K562 (cell line): Measurements from ENCODE around the gene SOX30. TPM values are rescaled to one million over a fixed set of nuclear protein-coding genes. Genes with fewer than 3 reads are reported as not detected.

Experiments
- ATAC-seq: fragments of 200-7000 bp; cut with Tn5 transposase; 3 replicates; pipeline ENCODE4 v1.9.1; 2020; ENCODE audit warnings: moderate library complexity
- BruUV-seq: library from RNA; stranded (reverse); fragments of 400-500 nt; replicated peaks from 2 replicates; lab custom pipeline; 2021; lab: Mats Ljungman, UMichigan
- CTCF ChIA-PET: fragments of 300-600 bp; formaldehyde crosslinking; extraction: SDS; loops from one replicate; lab custom pipeline; 2021; ENCODE audit warnings: low intra/inter-chr PET ratio; lab: Yijun Ruan, JAX
- POLR2A ChIA-PET: fragments of 300-600, 350-650 bp; sonication (Branson Sonifier 250); formaldehyde crosslinking; extraction: SDS; loops from one replicate; lab custom pipeline; 2021; ENCODE audit warnings: antibody characterized with exemption, inconsistent platforms; lab: Yijun Ruan, JAX
- DNase-seq, 4 experiments: peaks; one replicate each; pipeline versions ENCODE4 v3.0.0 to v3.0.0-alpha.2; 2011 to 2018; ENCODE audit warnings: low spot score in 3 of 4, mixed read lengths in 3 of 4; ENCODE audit errors: extremely low read depth in 1 of 4
- FAIRE-seq: peaks from 2 replicates; lab custom pipeline; 2011; peaks lifted over from hg19 to GRCh38; lab: Jason Lieb, UNC
- H2AFZ ChIP-seq: 2 replicates; pipeline ENCODE4 v1.6.0; 2011; ENCODE audit warnings: low read depth, low read length, control low read depth, inconsistent platforms
- H3K27ac ChIP-seq: fragments of 200-600 bp; 3 replicates; pipeline ENCODE4 v1.8.0; 2011; ENCODE audit warnings: low read depth, mild to moderate bottlenecking, control low read depth, inconsistent platforms, low read length, moderate library complexity, mixed read lengths; ENCODE audit errors: extremely low read depth
- H3K27me3 ChIP-seq, 2 experiments: fragments of 300-600 bp in 1 of 2; 2 replicates in 1 of 2; 3 replicates in 1 of 2; pipeline versions ENCODE4 v1.6.0 to v1.8.0; 2011; ENCODE audit warnings: inconsistent platforms in 2 of 2, low read length in 2 of 2, mild to moderate bottlenecking in 1 of 2, mixed read lengths in 1 of 2, moderate library complexity in 1 of 2; ENCODE audit not compliant: control insufficient read depth in 2 of 2, insufficient read depth in 2 of 2
- H3K36me3 ChIP-seq: fragments of 300-600 bp; 3 replicates; pipeline ENCODE4 v1.8.0; 2011; ENCODE audit warnings: mild to moderate bottlenecking, low read length, inconsistent platforms; ENCODE audit not compliant: control insufficient read depth, insufficient read depth
- H3K4me1 ChIP-seq, 2 experiments: fragments of 200-600 bp in 1 of 2; replicated peaks in 1 of 2; 2 replicates in 1 of 2; 3 replicates in 1 of 2; pipeline versions ENCODE4 v1.5.1 to v1.8.0; 2011; ENCODE audit warnings: inconsistent platforms in 2 of 2, low read length in 2 of 2, mild to moderate bottlenecking in 1 of 2, mixed read lengths in 1 of 2, moderate library complexity in 1 of 2; ENCODE audit not compliant: control insufficient read depth in 2 of 2, insufficient read depth in 2 of 2
- H3K4me2 ChIP-seq: 2 replicates; pipeline ENCODE4 v1.6.1; 2011; ENCODE audit warnings: low read length, control low read depth, inconsistent platforms, mixed read lengths; ENCODE audit not compliant: insufficient read depth
- H3K4me3 ChIP-seq: fragments of 200-600 bp; sonication (generic), shearing (Covaris generic); 2 replicates; pipeline ENCODE4 v1.5.1; 2016; ENCODE audit warnings: control low read depth, inconsistent platforms
- H3K79me2 ChIP-seq: fragments of 200-600 bp; 3 replicates; pipeline ENCODE4 v1.8.0; 2011; ENCODE audit warnings: low read length, inconsistent platforms; ENCODE audit not compliant: control insufficient read depth, insufficient read depth
- H3K9ac ChIP-seq, 2 experiments: 2 replicates each; pipeline versions ENCODE4 v1.6.0 to v1.6.1; 2011; ENCODE audit warnings: low read depth in 2 of 2, low read length in 2 of 2, control low read depth in 1 of 2, inconsistent platforms in 1 of 2, mild to moderate bottlenecking in 1 of 2, mixed read lengths in 1 of 2; ENCODE audit not compliant: insufficient read depth in 1 of 2
- H3K9me1 ChIP-seq: one replicate; pipeline ENCODE4 v1.6.0; 2011; ENCODE audit warnings: inconsistent platforms, mild to moderate bottlenecking, low read length, moderate library complexity; ENCODE audit not compliant: control insufficient read depth, insufficient read depth
- H3K9me3 ChIP-seq: replicated peaks from 2 replicates; pipeline ENCODE4 v1.5.1; 2011; ENCODE audit warnings: low read depth, low read length, inconsistent platforms; ENCODE audit not compliant: control insufficient read depth, insufficient read depth
- H4K20me1 ChIP-seq: replicated peaks from 2 replicates; pipeline ENCODE4 v1.6.1; 2011; ENCODE audit warnings: low read length, inconsistent platforms, mixed read lengths; ENCODE audit not compliant: control insufficient read depth, insufficient read depth
- ARID3B ChIP-seq: fragments of 250-450 bp; sonication (Bioruptor Pico); IDR thresholded peaks from 2 replicates; pipeline ENCODE4 v1.4.0; 2020; ENCODE audit warnings: borderline replicate concordance
- GATA2 ChIP-seq: sonication (generic); formaldehyde crosslinking; IDR thresholded peaks from 2 replicates; pipeline ENCODE4 v1.4.0; 2020; ENCODE audit warnings: mild to moderate bottlenecking, missing genetic modification reagents
- NCOA2 ChIP-seq, 2 experiments: fragments of 450-650 bp; IDR thresholded peaks; 2 replicates each; pipeline ENCODE4 v1.6.1; 2018; ENCODE audit warnings: mild to moderate bottlenecking in 2 of 2, moderate library complexity in 1 of 2; ENCODE audit not compliant: partially characterized antibody in 2 of 2
- PKNOX1 ChIP-seq: fragments of 450-650 bp; IDR thresholded peaks from 2 replicates; pipeline ENCODE4 v1.6.1; 2016
- RAD21 ChIP-seq, 2 experiments: fragments of 250-450 bp in 1 of 2; fragments of 450-650 bp in 1 of 2; sonication (Bioruptor Pico) in 1 of 2; formaldehyde crosslinking in 1 of 2; IDR thresholded peaks in 1 of 2; conservative IDR thresholded peaks in 1 of 2; 2 replicates each; pipeline versions ENCODE4 v1.4.0 to v1.8.0; 2020 to 2022; ENCODE audit warnings: mild to moderate bottlenecking in 2 of 2, moderate library complexity in 1 of 2
- RFX7 ChIP-seq: fragments of 250-450 bp; sonication (Bioruptor Pico); IDR thresholded peaks from 2 replicates; pipeline ENCODE4 v1.5.1; 2021; ENCODE audit warnings: mild to moderate bottlenecking
- TCFL5 ChIP-seq: fragments of 250-450 bp; sonication (Bioruptor Pico); conservative IDR thresholded peaks from 2 replicates; pipeline ENCODE4 v1.6.1; 2021; ENCODE audit warnings: mild to moderate bottlenecking, moderate library complexity, matching md5 sums
- U2AF2 ChIP-seq: fragments of 200-400 bp; formaldehyde crosslinking; optimal IDR thresholded peaks from 2 replicates; pipeline ENCODE3; 2017; ENCODE audit warnings: low read depth, mild to moderate bottlenecking, low read length
- ZFP30 ChIP-seq: fragments of 250-450 bp; sonication (Bioruptor Pico); IDR thresholded peaks from 2 replicates; pipeline ENCODE4 v1.8.0; 2022; ENCODE audit warnings: moderate library complexity, mild to moderate bottlenecking, inconsistent platforms, borderline replicate concordance
- ZNF445 ChIP-seq: fragments of 250-450 bp; sonication (Bioruptor Pico); IDR thresholded peaks from 2 replicates; pipeline ENCODE4 v1.4.0; 2020; ENCODE audit warnings: low read depth, mild to moderate bottlenecking, moderate library complexity
- WGBS: fragments of 100-300 bp; shearing (Covaris generic); methylation state at CpG from one replicate; pipeline ENCODE4 v1.1.6; 2016; ENCODE audit warnings: low coverage, mixed read lengths; ENCODE audit not compliant: insufficient coverage; ENCODE audit errors: missing lambda C conversion rate; 5-methylcytosine and 5-hydroxymethylcytosine counted together
- in situ Hi-C: fragments of 300-500 bp; cut with MboI; formaldehyde crosslinking; loops from 4 replicates; pipeline ENCODE4 v1.15.0; 2018; ENCODE audit warnings: inconsistent platforms, mixed read lengths
- intact Hi-C: fragments of 100-400 bp; cut with micrococcal nuclease; formaldehyde crosslinking; loops from 2 replicates; pipeline ENCODE4 v1.14.2; 2022
- polyA plus RNA-seq, 8 experiments: library from polyadenylated mRNA; depleted of rRNA in 4 of 8; stranded (reverse) in 5 of 8; unstranded in 3 of 8; fragments of >200 nt; fragmentation: Nextera tagmentation in 2 of 8; fragmentation: Illumina TruSeq in 1 of 8; extraction: Ambion mirVana in 2 of 8; extraction: Trizol in 1 of 8; gene quantifications; 2 replicates each; pipeline versions ENCODE4 v1.2.1 to v1.2.3, GENCODE V29; 2011 to 2014; ENCODE audit warnings: inconsistent platforms in 1 of 8, missing spikeins in 1 of 8
- total RNA-seq, 7 experiments: library from RNA; depleted of rRNA in 6 of 7; stranded (reverse); fragments of >200 nt in 6 of 7; fragmentation: Illumina TruSeq in 2 of 7; extraction: Trizol in 2 of 7; gene quantifications; 2 replicates each; pipeline versions ENCODE4 v1.2.1 to v1.2.3, GENCODE V29; 2011 to 2021; ENCODE audit warnings: low replicate concordance in 1 of 7
- TF ChIP-seq, protein P1 (sequence below): sonication (generic); formaldehyde crosslinking; IDR thresholded peaks from 2 replicates; pipeline ENCODE4 v1.8.0; 2022; ENCODE audit warnings: mild to moderate bottlenecking, low read depth, missing genetic modification reagents
- TF ChIP-seq, protein P2 (sequence below): fragments of 250-450 bp; sonication (Bioruptor Pico); IDR thresholded peaks from 2 replicates; pipeline ENCODE4 v1.9.0; 2021; ENCODE audit warnings: mild to moderate bottlenecking

Gene SOX30
- total and polyA plus RNA-seq, 9 of the 15 experiments (the other 6 are each of a cell fraction or from before 2014, with no cell fraction given) = not detected

- no peak for TF ChIP-seq ARID3B
- TF ChIP-seq, protein P1, sequence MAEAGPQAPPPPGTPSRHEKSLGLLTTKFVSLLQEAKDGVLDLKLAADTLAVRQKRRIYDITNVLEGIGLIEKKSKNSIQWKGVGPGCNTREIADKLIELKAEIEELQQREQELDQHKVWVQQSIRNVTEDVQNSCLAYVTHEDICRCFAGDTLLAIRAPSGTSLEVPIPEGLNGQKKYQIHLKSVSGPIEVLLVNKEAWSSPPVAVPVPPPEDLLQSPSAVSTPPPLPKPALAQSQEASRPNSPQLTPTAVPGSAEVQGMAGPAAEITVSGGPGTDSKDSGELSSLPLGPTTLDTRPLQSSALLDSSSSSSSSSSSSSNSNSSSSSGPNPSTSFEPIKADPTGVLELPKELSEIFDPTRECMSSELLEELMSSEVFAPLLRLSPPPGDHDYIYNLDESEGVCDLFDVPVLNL (CRISPR knock-in tag) = no peak
- no peak for TF ChIP-seq U2AF2
- TF ChIP-seq TCFL5 = no peak
These were observed 20.7 kb upstream of the SOX30 start (continued) for GRCh38 chr5:157672976-157673375.

GRCh38 chr5:157671592-157672330 is 19.5 kb upstream of the SOX30 start:
- Histone ChIP-seq H3K36me3 (no peaks in the 10 kb centered on the region), H3K9me3 (no peaks in the 10 kb centered on the region; the same call in 1 of the 2 replicates), H3K27me3 (peaks cover 0 to 31% of the 10 kb centered on the region in 2 experiments; a peak in 2 of 5 replicates), H2AFZ (no peak overlapping the region), H3K9me1 (no peaks in the 10 kb centered on the region), H3K27ac (no peak overlapping the region), H3K4me2 (no peak overlapping the region), H3K79me2 (no peaks in the 10 kb centered on the region), H3K9ac (no peak overlapping the region), H3K4me1 (peaks cover 0 to 10% of the 10 kb centered on the region in 2 experiments; a peak in 1 of 5 replicates), H4K20me1 (no peaks in the 10 kb centered on the region), H3K4me3 (no peak overlapping the region)
- CTCF ChIA-PET = no interaction called here
- intact Hi-C loops (no loop called here), in situ Hi-C loops (no loop called here)
- DNase-seq (no peak), FAIRE-seq (no peak), ATAC-seq (no peak)
- no peak for TF ChIP-seq ZFP30 (CRISPR knock-in tag)
- TF ChIP-seq, protein P2, sequence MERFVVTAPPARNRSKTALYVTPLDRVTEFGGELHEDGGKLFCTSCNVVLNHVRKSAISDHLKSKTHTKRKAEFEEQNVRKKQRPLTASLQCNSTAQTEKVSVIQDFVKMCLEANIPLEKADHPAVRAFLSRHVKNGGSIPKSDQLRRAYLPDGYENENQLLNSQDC (CRISPR knock-in tag) = no peak
- TF ChIP-seq PKNOX1 = no peak
- no peak for TF ChIP-seq NCOA2 (IDR thresholded peaks at IDR 0.05; ENCODE audit: partially characterized antibody in 2 of 2)
- TF ChIP-seq ZNF445 (CRISPR knock-in tag) = no peak
- no peak for TF ChIP-seq GATA2 (CRISPR knock-in tag)
- TF ChIP-seq RAD21 (CRISPR knock-in tag; conservative IDR thresholded peaks at IDR 0.05 in 1 of 2, IDR thresholded peaks at IDR 0.05 in 1 of 2) = no peak
- TF ChIP-seq RFX7 = no peak
- 48% methylated on average over 47 of the region's 57 CpGs for WGBS
- POLR2A ChIA-PET = interaction anchor here (1.0 kb wide), 1 partner anchor 61 kb away, joined by 3 read pairs; no protein-coding TSS in a partner anchor
- BruUV-seq = no TSS peak
